Activated T-helper 9 cell treated with anti-CD3 and anti-CD28 coated beads, Interleukin-2, amount 50 U/mL, for 16 hours (primary cell): ENCODE data around the gene SLC16A5.
"Not testable (repeated sequence)": the region's sequence is repeated elsewhere in the genome, so short reads cannot be mapped to it uniquely, and the experiment has no call there.

ENCODE experiments used
- DNase-seq: peaks from one replicate; pipeline ENCODE4 v3.0.0-alpha.2; 2020; ENCODE audit warnings: low read depth

The SLC16A5 gene

DNA sequence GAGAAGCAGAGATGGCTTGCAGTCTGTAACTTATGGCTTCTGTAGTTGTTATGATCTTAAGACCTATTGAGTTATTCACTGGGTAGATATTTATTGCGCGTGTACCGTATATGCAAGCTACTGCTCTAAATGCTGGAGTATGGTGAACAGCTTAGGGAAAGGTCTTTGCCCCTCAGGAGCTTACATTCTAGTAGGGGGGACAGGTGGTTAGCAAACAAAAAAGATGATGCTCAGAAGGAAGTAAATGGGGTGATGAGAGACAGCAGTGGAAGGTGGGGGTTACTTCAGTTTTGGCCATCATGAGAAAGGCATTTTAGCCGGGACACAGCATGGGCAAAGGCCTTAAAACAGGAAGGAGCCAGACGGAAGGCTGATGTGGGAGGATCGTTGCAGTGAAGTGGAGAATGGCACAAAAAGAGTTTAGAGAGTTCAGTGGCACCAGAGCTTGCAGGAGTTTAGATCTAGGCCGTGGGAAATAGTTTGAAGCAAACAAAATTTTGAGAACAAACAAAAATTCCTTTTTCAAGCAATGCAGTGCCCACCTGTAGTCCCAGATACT is 24.1 kb downstream of the SLC16A5 start:
- no peak for DNase-seq

DNA sequence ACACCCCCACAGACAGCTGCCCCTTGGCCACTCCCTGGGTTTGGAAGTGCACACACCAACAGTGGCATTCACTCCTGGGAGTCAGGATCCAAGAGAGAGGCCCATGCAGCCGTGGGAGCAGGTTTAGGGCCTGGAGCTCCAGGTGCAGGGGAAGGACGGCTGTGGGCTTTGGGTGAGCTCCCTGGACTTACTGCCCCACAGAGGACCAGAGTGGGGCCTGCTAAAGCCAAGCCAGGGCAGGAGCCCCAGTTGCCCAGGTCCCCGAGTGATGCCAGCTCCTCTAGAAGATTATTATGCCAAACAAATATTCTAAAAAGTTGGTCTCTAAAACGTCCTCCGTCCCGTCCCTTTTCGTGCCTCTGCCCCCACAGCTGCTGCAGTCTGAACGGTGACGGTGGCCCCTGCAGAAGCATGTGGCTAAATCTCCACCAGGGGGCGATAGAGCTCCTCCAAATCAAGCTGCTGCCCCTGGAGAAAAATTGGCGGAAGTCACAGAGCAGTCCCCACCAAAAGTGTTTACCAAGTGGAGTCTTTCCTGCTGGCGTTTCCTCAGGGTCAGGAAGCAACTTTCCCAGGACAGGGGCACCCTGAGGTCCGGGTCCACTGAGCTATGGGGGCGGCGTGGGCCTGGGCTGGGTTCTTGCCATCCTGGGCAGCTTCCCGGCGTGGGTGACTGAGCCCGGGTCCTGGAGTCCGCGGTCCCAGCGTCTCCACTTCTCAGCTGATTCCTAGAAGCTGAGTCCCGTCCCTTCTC is 26.2 kb downstream of the SLC16A5 start:
- peak; percentile 78 for DNase-seq

DNA sequence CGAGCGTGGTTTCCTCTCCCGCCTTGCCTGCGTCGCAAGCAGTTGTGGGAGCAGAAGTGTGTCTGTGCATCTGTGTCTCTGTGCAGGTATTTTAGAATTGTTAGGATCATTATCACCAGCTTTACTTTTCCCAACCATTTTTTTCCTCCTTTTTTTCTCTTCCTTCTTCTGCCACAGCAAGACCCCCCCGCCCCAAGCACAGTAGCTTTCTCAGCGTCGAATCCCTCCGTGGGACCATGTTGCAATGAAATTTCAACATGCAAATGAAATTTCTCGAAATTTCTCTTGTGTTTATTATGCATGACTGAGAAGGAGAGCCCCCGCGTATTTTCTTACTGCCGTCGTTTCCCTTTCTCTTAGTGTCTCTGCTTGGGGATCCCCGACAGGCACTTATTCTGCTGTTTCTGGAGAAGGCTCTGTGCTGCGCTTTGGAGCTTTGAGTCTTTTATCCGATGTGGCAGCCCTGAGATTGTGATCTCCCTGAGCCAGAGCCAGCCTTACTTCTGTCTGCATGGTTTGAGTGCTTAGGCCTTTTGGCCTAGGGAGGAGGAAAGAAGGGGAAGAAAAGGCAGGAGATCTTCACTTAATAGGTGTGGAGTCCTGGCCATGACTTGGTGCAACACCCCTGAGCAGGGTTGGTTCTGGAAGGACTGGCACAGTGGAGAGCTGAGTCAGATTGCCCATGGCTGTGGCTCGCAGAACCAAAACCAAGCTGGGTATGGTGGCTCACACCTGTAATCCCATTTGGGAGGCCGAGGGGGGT is 27.0 kb downstream of the SLC16A5 start:
- DNase-seq = no peak

GRCh38 chr17:75115555-75115954 is 27.8 kb downstream of the SLC16A5 start:
- no peak for DNase-seq

DNA sequence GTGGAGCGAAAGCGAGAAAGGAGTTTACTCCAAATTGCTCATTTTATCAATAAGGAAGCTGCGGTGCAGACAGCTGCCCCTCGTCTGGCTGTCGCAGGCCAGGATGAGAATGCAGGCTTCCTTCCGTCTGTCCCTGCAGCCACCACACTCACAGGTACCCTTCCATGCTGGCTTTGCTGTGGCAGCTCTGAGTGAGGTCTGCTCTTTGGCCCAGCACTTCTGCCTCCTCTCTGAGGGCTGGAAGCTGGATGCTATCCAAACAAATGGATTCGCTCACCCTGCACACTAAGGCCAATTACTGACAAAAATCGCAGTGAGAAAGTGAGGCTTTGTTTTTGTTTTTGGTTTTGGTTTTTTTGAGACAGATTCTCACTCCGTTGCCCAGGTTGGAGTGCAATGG is 29.0 kb downstream of the SLC16A5 start:
- no peak for DNase-seq

GRCh38 chr17:75118307-75118706 is 30.6 kb downstream of the SLC16A5 start:
- no peak for DNase-seq

- peak; percentile 60 for DNase-seq
These were observed 36.5 kb downstream of the SLC16A5 start for GRCh38 chr17:75124041-75124818.

- no peak for DNase-seq
These were observed 37.0 kb downstream of the SLC16A5 start for GRCh38 chr17:75124819-75125162.

GRCh38 chr17:75125984-75126383 is 38.2 kb downstream of the SLC16A5 start:
- no peak for DNase-seq

- no peak for DNase-seq
These were observed 39.2 kb downstream of the SLC16A5 start for GRCh38 chr17:75126954-75127353.

DNA sequence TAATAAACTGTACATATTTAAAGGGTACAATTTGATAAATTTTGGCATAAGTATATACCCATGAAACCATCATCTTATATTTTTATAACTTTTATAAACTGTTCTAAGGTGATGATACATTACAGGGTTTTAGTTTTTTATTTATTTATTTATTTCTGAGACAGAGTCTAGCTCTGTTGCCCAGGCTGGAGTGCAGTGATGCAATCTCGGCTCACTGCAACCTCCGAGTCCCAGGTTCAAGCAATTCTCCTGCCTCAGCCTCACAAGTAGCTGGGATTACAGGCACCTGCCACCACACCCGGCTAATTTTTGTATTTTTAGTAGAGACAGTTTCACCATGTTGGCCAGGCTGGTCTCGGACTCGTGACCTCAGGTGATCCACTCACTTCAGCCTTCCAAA is 40.2 kb downstream of the SLC16A5 start:
- not testable (repeated sequence) for DNase-seq

GRCh38 chr17:75128694-75129505 is 41.1 kb downstream of the SLC16A5 start:
- no peak for DNase-seq

GRCh38 chr17:75129576-75129975 is 41.8 kb downstream of the SLC16A5 start:
- no peak for DNase-seq

DNA sequence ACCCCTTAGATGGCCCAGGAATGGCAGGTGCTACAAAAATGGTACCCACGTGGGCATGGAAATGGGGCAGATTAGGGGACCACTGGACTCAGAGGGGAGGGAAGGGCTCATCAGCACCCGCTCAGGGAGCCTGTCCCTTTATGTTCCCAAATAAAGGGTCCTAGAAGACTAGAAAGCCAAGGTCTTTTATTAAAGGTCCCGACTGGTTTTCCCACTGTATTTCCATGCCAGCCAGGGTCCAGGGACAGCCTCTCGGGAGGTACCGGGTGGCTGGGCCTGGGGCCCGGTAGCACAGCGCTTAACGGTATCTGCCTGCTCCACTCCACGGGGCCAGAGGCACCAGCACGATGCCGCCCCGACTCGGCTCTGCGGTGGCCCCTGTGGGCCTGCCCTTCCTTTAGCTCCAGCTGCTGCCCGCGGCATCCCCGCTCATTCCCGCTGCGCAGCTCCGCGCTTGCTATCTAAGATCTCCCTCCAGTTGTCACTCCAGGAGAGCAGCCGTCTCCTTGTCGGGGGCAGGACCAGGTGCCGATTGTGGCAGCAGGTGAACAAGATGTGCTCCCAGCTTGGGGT is 42.4 kb downstream of the SLC16A5 start:
- no peak for DNase-seq

DNA sequence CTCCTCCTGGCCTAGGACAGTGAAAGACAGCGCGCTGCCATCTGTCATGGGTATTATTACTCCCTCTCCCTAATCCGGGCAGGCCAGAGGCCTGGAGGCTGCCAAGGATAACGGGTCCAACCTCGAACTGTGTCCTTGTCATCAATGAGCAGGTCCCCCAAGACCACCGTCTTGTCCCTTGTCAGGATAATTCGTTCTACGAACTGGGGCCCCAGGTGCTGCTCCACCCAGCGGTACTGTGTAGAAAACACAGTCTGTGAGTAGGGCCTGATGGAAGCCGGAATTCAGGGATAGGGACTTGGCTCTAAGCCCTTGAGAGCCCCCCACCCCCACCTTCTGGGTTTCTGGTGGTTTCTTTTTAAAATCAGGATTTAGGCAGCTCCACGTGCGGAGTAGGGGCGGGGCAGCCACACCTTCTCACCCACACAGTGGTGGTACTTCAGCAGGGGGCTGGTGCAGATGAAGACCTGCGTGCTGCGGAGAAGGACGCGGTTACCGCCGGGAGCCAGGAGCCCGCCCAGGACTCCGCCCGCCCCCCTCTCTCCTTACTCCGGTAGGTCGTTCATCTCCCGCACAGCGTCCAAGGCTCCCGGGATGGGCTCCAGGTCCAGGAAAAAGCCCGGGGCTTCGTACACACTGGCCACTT is 43.0 kb downstream of the SLC16A5 start:
- DNase-seq = no peak

DNA sequence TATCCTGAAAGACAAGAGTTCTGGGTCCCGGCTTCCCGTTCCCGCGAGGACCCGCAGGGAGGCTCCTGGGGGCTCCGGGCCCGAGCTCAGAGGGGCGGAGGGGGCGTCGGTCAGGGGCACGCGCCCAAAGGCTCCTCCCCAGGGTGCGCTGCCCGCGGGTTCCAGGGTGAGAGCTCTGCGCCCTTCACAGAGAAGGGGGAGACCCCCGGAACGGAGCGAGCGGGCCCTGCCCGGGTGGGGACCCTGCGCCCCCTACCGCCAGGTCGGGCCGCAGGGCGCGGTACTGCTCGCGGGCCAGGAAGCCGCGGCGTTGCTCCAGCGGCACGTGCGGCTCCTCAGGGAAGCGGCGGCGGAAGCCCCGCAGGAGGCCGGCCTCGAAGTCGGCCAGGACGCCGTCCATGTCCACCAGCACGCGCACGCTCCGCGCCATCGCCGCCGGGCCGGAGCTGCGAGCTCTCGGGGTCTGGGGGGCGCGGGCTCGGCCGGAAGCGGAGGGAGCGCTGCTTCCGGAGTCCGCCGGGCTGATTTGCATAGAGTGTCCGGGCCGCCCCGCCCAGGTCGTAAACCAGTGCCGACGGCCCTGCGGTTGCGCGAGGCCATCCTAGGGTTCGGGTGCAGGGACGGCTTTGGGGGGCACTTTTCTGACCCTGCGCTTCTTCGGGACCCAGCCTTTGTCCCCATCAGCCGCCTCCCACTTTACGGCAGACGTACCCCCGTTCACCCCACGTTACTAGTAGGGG is 43.7 kb downstream of the SLC16A5 start, which contains the start of gene NT5C:
Gene NT5C (minus strand): TSS at position 465 of the 740 bp plus-strand sequence. CDS start 35 bp downstream, at position 430.
- DNase-seq = peak; percentile 54

DNA sequence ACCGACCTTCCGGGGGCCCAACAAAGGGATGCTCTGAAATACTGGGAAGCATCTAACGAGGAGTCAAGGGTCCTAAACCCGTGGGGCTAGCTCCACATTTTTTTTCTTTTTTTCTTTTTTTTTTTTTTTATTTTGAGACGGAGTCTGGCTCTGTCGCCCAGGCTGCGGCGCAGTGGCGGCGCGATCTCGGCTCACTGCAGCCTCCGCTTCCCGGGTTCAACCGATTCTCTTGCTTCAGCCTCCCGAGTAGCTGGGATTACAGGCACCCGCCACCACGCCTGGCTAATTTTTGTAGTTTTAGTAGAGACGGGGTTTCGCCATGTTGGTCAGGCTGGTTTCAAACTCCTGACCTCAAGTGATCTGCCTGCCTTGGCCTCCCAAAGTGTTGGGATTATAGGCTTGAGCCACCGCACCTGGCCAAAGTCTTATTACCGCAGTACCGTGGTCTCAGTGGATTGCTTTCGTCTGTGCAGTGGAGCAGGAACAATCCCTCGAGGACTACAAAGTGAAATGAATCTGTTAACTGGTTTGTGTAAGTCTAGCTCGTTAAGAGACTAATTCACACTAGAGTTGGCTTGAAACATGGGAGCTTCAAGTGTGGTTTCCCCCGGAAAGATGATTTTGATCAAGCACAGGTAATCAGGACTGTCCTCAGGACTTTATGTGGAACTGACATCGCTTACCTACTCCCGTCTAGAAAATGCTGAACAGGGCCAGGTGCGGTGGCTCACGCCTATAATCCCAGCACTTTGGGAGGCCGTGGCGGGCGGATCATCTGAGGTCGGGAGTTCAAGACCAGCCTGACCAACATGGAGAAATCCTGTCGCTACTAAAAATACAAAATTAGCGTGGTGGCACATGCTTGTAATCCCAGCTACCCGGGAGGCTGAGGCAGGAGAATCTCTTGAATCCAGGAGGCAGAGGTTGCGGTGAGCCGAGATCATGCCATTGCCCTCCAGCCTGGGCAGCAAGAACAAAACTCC is 44.6 kb downstream of the SLC16A5 start:
- DNase-seq = not testable (repeated sequence)

GRCh38 chr17:75133001-75133400 is 45.2 kb downstream of the SLC16A5 start:
- DNase-seq = no peak
